Mesenchymal stem cell (in vitro differentiated cells and primary cell): ENCODE data around the gene CDH4.

ENCODE experiments used
- DNase-seq: peaks from one replicate; pipeline ENCODE4 v3.0.0-alpha.2; 2013
- H2AFZ ChIP-seq: one replicate; pipeline ENCODE4 v1.6.1; 2013; ENCODE audit warnings: low read depth, mild to moderate bottlenecking, control low read depth, inconsistent platforms, low read length, moderate library complexity
- H2AK5ac ChIP-seq: 2 replicates; pipeline ENCODE4 v1.6.1; 2013; ENCODE audit warnings: low read length, moderate library complexity, mild to moderate bottlenecking, inconsistent platforms; ENCODE audit not compliant: severe bottlenecking
- H2BK120ac ChIP-seq: one replicate; pipeline ENCODE4 v1.6.1; 2013; ENCODE audit warnings: low read depth, mild to moderate bottlenecking, inconsistent platforms, low read length, moderate library complexity
- H2BK12ac ChIP-seq, 2 experiments: one replicate each; pipeline ENCODE4 v1.6.1; 2013; ENCODE audit warnings: inconsistent platforms in 2 of 2, low read length in 2 of 2, mild to moderate bottlenecking in 2 of 2, moderate library complexity in 2 of 2, control low read depth in 1 of 2
- H2BK15ac ChIP-seq: one replicate; pipeline ENCODE4 v1.6.1; 2013; ENCODE audit warnings: mild to moderate bottlenecking, low read depth, inconsistent platforms; ENCODE audit not compliant: poor library complexity, severe bottlenecking
- H2BK5ac ChIP-seq: 2 replicates; pipeline ENCODE4 v1.6.1; 2013; ENCODE audit warnings: low read depth, mild to moderate bottlenecking, low read length, control low read depth, inconsistent platforms; ENCODE audit not compliant: poor library complexity, severe bottlenecking
- H3K14ac ChIP-seq, 2 experiments: one replicate each; pipeline ENCODE4 v1.6.1; 2013; ENCODE audit warnings: inconsistent platforms in 2 of 2, low read length in 2 of 2, control low read depth in 1 of 2, mild to moderate bottlenecking in 1 of 2, moderate library complexity in 1 of 2
- H3K18ac ChIP-seq, 2 experiments: one replicate each; pipeline ENCODE4 v1.6.1; 2013; ENCODE audit warnings: inconsistent platforms in 2 of 2, low read length in 2 of 2, control low read depth in 1 of 2, low read depth in 1 of 2, mild to moderate bottlenecking in 1 of 2
- H3K23ac ChIP-seq, 2 experiments: one replicate each; pipeline ENCODE4 v1.6.1; 2013; ENCODE audit warnings: inconsistent platforms in 2 of 2, low read length in 2 of 2, mild to moderate bottlenecking in 2 of 2, moderate library complexity in 2 of 2, control low read depth in 1 of 2
- H3K27ac ChIP-seq: 2 replicates; pipeline ENCODE4 v1.5.1; 2013; ENCODE audit warnings: mild to moderate bottlenecking, moderate library complexity, low read length, control low read depth, inconsistent platforms; ENCODE audit not compliant: poor library complexity, severe bottlenecking
- H3K27me3 ChIP-seq, 2 experiments: 2 replicates each; pipeline versions ENCODE4 v1.6.1 to v1.7.0; 2013; ENCODE audit warnings: low read length in 2 of 2, mild to moderate bottlenecking in 2 of 2, moderate library complexity in 2 of 2, control low read depth in 1 of 2, inconsistent platforms in 1 of 2; ENCODE audit not compliant: control insufficient read depth in 1 of 2, insufficient read depth in 1 of 2
- H3K36me3 ChIP-seq, 2 experiments: 2 replicates each; pipeline versions ENCODE4 v1.6.1 to v1.7.0; 2013; ENCODE audit warnings: low read length in 2 of 2, control low read depth in 1 of 2, inconsistent platforms in 1 of 2, low read depth in 1 of 2, mild to moderate bottlenecking in 1 of 2; ENCODE audit not compliant: insufficient read depth in 2 of 2, control insufficient read depth in 1 of 2
- H3K4ac ChIP-seq, 2 experiments: one replicate each; pipeline ENCODE4 v1.6.1; 2013; ENCODE audit warnings: inconsistent platforms in 2 of 2, low read length in 2 of 2, mild to moderate bottlenecking in 2 of 2, moderate library complexity in 2 of 2, control low read depth in 1 of 2, low read depth in 1 of 2
- H3K4me1 ChIP-seq: 2 replicates; pipeline ENCODE4 v1.6.1; 2013; ENCODE audit warnings: low read depth, low read length, control low read depth; ENCODE audit not compliant: control insufficient read depth, insufficient read depth
- H3K4me2 ChIP-seq: 2 replicates; pipeline ENCODE4 v1.6.1; 2013; ENCODE audit warnings: low read length, mild to moderate bottlenecking, inconsistent platforms; ENCODE audit not compliant: poor library complexity, severe bottlenecking
- H3K4me3 ChIP-seq, 2 experiments: 2 replicates each; pipeline versions ENCODE4 v1.5.1 to v1.7.0; 2013; ENCODE audit warnings: low read length in 2 of 2, mild to moderate bottlenecking in 2 of 2, control low read depth in 1 of 2, low read depth in 1 of 2; ENCODE audit not compliant: insufficient read depth in 1 of 2
- H3K79me1 ChIP-seq: replicated peaks from 2 replicates; pipeline ENCODE4 v1.6.1; 2013; ENCODE audit warnings: mild to moderate bottlenecking, control low read depth, low read length, inconsistent platforms; ENCODE audit not compliant: poor library complexity, severe bottlenecking
- H3K9ac ChIP-seq: 2 replicates; pipeline ENCODE4 v1.7.0; 2013; ENCODE audit warnings: mild to moderate bottlenecking, low read length, moderate library complexity
- H3K9me3 ChIP-seq: 2 replicates; pipeline ENCODE4 v1.7.0; 2013; ENCODE audit warnings: mild to moderate bottlenecking, low read length; ENCODE audit not compliant: control insufficient read depth
- H4K8ac ChIP-seq: one replicate; pipeline ENCODE4 v1.6.1; 2013; ENCODE audit warnings: inconsistent platforms, mild to moderate bottlenecking, low read length, moderate library complexity
- H4K91ac ChIP-seq: one replicate; pipeline ENCODE4 v1.6.1; 2013; ENCODE audit warnings: mild to moderate bottlenecking, low read length, inconsistent platforms
- WGBS: methylation state at CpG from one replicate; pipeline ENCODE4 v1.1.7; 2013; ENCODE audit warnings: mixed read lengths; 5-methylcytosine and 5-hydroxymethylcytosine counted together

CDH4 gene

DNA sequence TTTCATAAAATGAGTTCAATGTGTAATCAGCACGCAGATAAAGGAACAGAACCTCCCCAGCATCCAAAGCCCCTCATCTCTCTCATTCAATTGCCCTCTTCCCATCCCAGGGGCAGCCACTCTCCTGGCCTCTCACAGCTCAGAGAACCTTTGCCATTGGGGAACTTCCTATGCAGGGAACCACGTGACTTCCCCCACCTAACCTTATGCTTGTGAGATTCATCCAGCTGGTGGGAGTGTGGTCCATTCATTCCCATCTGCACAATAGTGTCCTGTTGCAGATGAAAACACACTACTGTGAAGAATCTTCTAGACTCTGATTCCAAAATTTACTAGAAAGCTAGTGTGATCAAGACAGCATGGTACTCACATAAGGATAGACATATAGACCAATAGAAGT is 299.3 kb downstream of the CDH4 start:
- Histone ChIP-seq H2BK12ac (no peak overlapping the region), H2AFZ (no peak overlapping the region), H3K4me3 (no peak overlapping the region), H4K8ac (no peak overlapping the region), H3K4me1 (peaks cover 8% of the 10 kb centered on the region), H3K27ac (no peak overlapping the region), H3K79me1 (no peaks in the 10 kb centered on the region), H2AK5ac (no peak overlapping the region), H3K9ac (no peak overlapping the region), H2BK120ac (no peak overlapping the region), H3K18ac (no peak overlapping the region), H3K23ac (no peak overlapping the region), H3K9me3 (peaks cover 6% of the 10 kb centered on the region), H3K4ac (no peak overlapping the region), H2BK5ac (no peak overlapping the region), H3K27me3 (peaks cover 0 to 18% of the 10 kb centered on the region in 2 experiments), H3K36me3 (no peaks in the 10 kb centered on the region), H4K91ac (no peak overlapping the region), H2BK15ac (no peak overlapping the region), H3K4me2 (no peak overlapping the region), H3K14ac (no peak overlapping the region)
- DNase-seq: no peak
- 89% methylated on average over 2 of the region's 2 CpGs for WGBS

DNA sequence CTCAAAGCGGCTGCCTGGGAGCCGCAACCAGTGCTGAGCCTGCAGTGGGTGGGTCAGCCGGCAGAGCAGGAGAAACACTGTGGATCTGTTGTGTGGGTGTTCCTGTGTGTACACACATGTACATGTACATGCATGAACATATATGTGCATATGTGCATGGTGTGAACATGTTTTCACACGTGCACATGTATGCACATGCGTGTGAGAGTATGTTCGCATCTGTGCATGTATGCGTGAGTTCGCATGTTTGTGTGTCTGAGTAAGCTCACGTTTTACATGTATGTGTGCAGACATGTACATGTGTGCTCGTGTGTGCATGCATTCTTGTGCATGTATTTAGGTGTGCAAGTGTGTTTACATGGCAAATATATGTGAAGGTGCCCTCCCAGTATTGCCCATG is 302.6 kb downstream of the CDH4 start:
- Histone ChIP-seq H2AK5ac (no peak overlapping the region), H3K4me2 (no peak overlapping the region), H2BK120ac (no peak overlapping the region), H3K14ac (peak overlapping the region in 1 of 2 experiments; percentile 12), H2BK15ac (no peak overlapping the region), H3K9me3 (peaks cover 6% of the 10 kb centered on the region), H3K27ac (no peak overlapping the region), H4K8ac (no peak overlapping the region), H3K18ac (no peak overlapping the region), H3K79me1 (peaks cover 2% of the 10 kb centered on the region), H2BK5ac (no peak overlapping the region), H4K91ac (no peak overlapping the region), H3K36me3 (no peaks in the 10 kb centered on the region), H3K9ac (no peak overlapping the region), H3K4ac (no peak overlapping the region), H3K23ac (no peak overlapping the region), H2BK12ac (no peak overlapping the region), H3K4me3 (no peak overlapping the region), H2AFZ (no peak overlapping the region), H3K27me3 (peaks cover 0 to 3% of the 10 kb centered on the region in 2 experiments), H3K4me1 (peaks cover 22% of the 10 kb centered on the region)
- DNase-seq: no peak
- WGBS: 96% methylated on average over 10 of the region's 10 CpGs

DNA sequence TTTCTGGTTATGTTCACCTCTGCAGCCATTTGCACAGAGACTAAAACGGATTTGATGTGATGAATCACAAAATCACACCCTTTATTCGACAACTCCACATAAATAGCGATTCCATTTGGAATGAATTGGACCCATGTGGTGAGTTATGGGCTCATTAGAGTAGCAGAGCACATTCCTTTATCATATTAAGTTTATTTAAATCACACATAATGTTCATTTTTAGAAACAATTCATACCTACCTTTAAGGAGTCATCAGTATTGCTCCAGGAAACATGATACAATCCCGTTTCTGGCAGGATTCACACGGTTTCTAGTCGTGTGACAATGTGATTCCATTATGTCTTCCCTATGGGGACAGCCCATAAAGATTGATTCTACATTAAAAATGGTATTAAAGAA is 303.5 kb downstream of the CDH4 start:
- WGBS: 86% methylated on average over 3 of the region's 6 CpGs
- Histone ChIP-seq H4K8ac (no peak overlapping the region), H3K27ac (peak overlapping the region; percentile 72), H2AFZ (no peak overlapping the region), H2BK5ac (no peak overlapping the region), H3K4me2 (no peak overlapping the region), H3K79me1 (peaks cover 2% of the 10 kb centered on the region), H2BK15ac (no peak overlapping the region), H4K91ac (no peak overlapping the region), H3K27me3 (no peaks in the 10 kb centered on the region), H2BK12ac (no peak overlapping the region), H3K9me3 (peaks cover 6% of the 10 kb centered on the region), H3K4ac (peak overlapping the region in 1 of 2 experiments; percentile 11), H3K4me1 (peaks cover 27% of the 10 kb centered on the region), H2AK5ac (peak overlapping the region; percentile 40), H3K9ac (no peak overlapping the region), H3K4me3 (no peak overlapping the region), H3K18ac (peak overlapping the region in 1 of 2 experiments; percentile 19), H2BK120ac (no peak overlapping the region), H3K23ac (no peak overlapping the region), H3K36me3 (no peaks in the 10 kb centered on the region), H3K14ac (no peak overlapping the region)
- DNase-seq: no peak

GRCh38 chr20:61556111-61556510 is 304.1 kb downstream of the CDH4 start:
- Histone ChIP-seq H3K9ac (no peak overlapping the region), H3K14ac (peak overlapping the region in 1 of 2 experiments; percentile 81), H3K36me3 (no peaks in the 10 kb centered on the region), H2BK15ac (peak overlapping the region; percentile 7), H3K23ac (no peak overlapping the region), H4K91ac (no peak overlapping the region), H2BK120ac (no peak overlapping the region), H3K4me1 (peaks cover 29% of the 10 kb centered on the region), H2AK5ac (no peak overlapping the region), H2BK12ac (peak overlapping the region in 1 of 2 experiments; percentile 10), H3K18ac (no peak overlapping the region), H3K9me3 (peaks cover 6% of the 10 kb centered on the region), H2AFZ (no peak overlapping the region), H3K79me1 (peaks cover 2% of the 10 kb centered on the region), H3K27ac (peak overlapping the region; percentile 72), H2BK5ac (no peak overlapping the region), H3K4me2 (no peak overlapping the region), H4K8ac (no peak overlapping the region), H3K27me3 (no peaks in the 10 kb centered on the region), H3K4ac (no peak overlapping the region), H3K4me3 (no peak overlapping the region)
- 5% methylated on average over 3 of the region's 3 CpGs for WGBS
- DNase-seq: peak; percentile 85
